Thyroid gland (tissue), 4 donors: ENCODE measurements around the gene ABCD3.

Source experiments
- POLR2A ChIP-seq, 2 donors: fragments of 450-650 bp; IDR thresholded peaks; one replicate each; pipeline ENCODE4 v1.6.1; 2017; ENCODE audit warnings: antibody characterized with exemption in 2 of 2, mild to moderate bottlenecking in 2 of 2, moderate library complexity in 1 of 2
- TF ChIP-seq, protein P1 (sequence below), 6 experiments: fragments of 200-600 bp in 3 of 6; fragments of 450-650 bp in 3 of 6; sonication (generic) in 3 of 6; IDR thresholded peaks; one replicate each; pipeline ENCODE4 v1.5.1; 2016 to 2019; ENCODE audit warnings: antibody characterized with exemption in 6 of 6, mild to moderate bottlenecking in 2 of 6, inconsistent platforms in 1 of 6, moderate library complexity in 1 of 6

DNA sequence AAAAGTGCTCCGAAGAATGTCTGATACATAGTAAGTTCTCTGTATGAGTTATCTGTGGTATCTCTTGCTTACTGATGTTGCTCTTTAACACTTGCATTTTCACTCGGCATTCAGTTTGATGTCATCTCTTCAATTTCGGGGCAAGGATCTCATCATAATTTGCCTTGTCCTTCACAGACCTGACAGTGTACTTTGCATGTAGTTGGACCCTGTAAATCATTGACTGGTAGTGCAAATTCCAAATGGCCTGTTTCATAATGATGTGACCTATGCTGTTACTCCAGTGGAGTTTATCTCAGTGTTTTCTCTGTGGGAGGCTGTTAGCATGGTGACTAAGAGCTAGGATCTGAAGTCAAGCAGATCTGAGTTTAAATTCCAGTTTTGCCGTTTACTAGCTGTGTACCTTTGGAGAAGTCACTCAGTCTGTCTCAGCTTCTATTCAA is 34.2 kb upstream of the ABCD3 start:
- TF ChIP-seq POLR2A (IDR thresholded peaks at IDR 0.05), result no peak
- TF ChIP-seq, protein P1, sequence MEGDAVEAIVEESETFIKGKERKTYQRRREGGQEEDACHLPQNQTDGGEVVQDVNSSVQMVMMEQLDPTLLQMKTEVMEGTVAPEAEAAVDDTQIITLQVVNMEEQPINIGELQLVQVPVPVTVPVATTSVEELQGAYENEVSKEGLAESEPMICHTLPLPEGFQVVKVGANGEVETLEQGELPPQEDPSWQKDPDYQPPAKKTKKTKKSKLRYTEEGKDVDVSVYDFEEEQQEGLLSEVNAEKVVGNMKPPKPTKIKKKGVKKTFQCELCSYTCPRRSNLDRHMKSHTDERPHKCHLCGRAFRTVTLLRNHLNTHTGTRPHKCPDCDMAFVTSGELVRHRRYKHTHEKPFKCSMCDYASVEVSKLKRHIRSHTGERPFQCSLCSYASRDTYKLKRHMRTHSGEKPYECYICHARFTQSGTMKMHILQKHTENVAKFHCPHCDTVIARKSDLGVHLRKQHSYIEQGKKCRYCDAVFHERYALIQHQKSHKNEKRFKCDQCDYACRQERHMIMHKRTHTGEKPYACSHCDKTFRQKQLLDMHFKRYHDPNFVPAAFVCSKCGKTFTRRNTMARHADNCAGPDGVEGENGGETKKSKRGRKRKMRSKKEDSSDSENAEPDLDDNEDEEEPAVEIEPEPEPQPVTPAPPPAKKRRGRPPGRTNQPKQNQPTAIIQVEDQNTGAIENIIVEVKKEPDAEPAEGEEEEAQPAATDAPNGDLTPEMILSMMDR (IDR thresholded peaks at IDR 0.05), result no peak
